CD14-positive monocyte (primary cell): ENCODE results near the gene LARP4B. TPM values are rescaled to one million over a fixed set of nuclear protein-coding genes. Genes with fewer than 3 reads are reported as not detected.

Experiments
- DNase-seq, 3 donors: peaks; one replicate each; pipeline ENCODE4 v3.0.0-alpha.2; 2011 to 2022
- H2AFZ ChIP-seq: 2 replicates; pipeline ENCODE4 v1.6.0; 2012; ENCODE audit warnings: mild to moderate bottlenecking, low read depth, low read length, inconsistent platforms; ENCODE audit not compliant: insufficient read depth, poor library complexity, severe bottlenecking
- H3K27ac ChIP-seq, 2 donors: 1 replicate in 1 of 2; 2 replicates in 1 of 2; pipeline ENCODE4 v1.5.1; 2012 to 2013; ENCODE audit warnings: low read length in 2 of 2, control low read depth in 1 of 2, inconsistent platforms in 1 of 2, low read depth in 1 of 2, mild to moderate bottlenecking in 1 of 2
- H3K27me3 ChIP-seq, 2 donors: one replicate each; pipeline versions ENCODE4 v1.6.0 to v1.6.1; 2011 to 2013; ENCODE audit warnings: low read length in 2 of 2; ENCODE audit not compliant: control insufficient read depth in 2 of 2, insufficient read depth in 2 of 2
- H3K36me3 ChIP-seq, 2 donors: replicated peaks in 1 of 2; 1 replicate in 1 of 2; 2 replicates in 1 of 2; pipeline versions ENCODE4 v1.5.1 to v1.6.1; 2012 to 2013; ENCODE audit warnings: low read length in 2 of 2, control low read depth in 1 of 2, inconsistent platforms in 1 of 2, mild to moderate bottlenecking in 1 of 2; ENCODE audit not compliant: insufficient read depth in 2 of 2, control insufficient read depth in 1 of 2
- H3K4me1 ChIP-seq, 2 donors: 1 replicate in 1 of 2; 2 replicates in 1 of 2; pipeline versions ENCODE4 v1.5.1 to v1.6.1; 2012 to 2013; ENCODE audit warnings: low read length in 2 of 2, control low read depth in 1 of 2, inconsistent platforms in 1 of 2, mild to moderate bottlenecking in 1 of 2, moderate library complexity in 1 of 2; ENCODE audit not compliant: insufficient read depth in 2 of 2, control insufficient read depth in 1 of 2
- H3K4me2 ChIP-seq: replicated peaks from 2 replicates; pipeline ENCODE3; 2012; ENCODE audit warnings: low read length, moderate library complexity, mild to moderate bottlenecking; ENCODE audit not compliant: poor library complexity, severe bottlenecking; ENCODE audit errors: extremely low read depth
- H3K4me3 ChIP-seq, 3 experiments: fragments of 200-600 bp in 1 of 3; sonication (generic) in 1 of 3; replicated peaks in 1 of 3; 1 replicate in 2 of 3; 2 replicates in 1 of 3; pipeline ENCODE4 v1.5.1; 2011 to 2013; ENCODE audit warnings: low read length in 3 of 3, mild to moderate bottlenecking in 3 of 3, control low read depth in 2 of 3, low read depth in 2 of 3, inconsistent platforms in 1 of 3, moderate library complexity in 1 of 3
- H3K79me2 ChIP-seq: 2 replicates; pipeline ENCODE4 v1.6.0; 2012; ENCODE audit warnings: mild to moderate bottlenecking, control low read depth, inconsistent platforms, low read length, moderate library complexity; ENCODE audit not compliant: insufficient read depth
- H3K9ac ChIP-seq: 2 replicates; pipeline ENCODE4 v1.6.0; 2017; ENCODE audit warnings: low read length, mild to moderate bottlenecking; ENCODE audit not compliant: insufficient read depth, poor library complexity, severe bottlenecking
- H3K9me3 ChIP-seq, 2 donors: replicated peaks in 1 of 2; 1 replicate in 1 of 2; 2 replicates in 1 of 2; pipeline versions ENCODE4 v1.5.1 to v1.6.1; 2012 to 2013; ENCODE audit warnings: low read length in 2 of 2, control low read depth in 1 of 2; ENCODE audit not compliant: control insufficient read depth in 1 of 2, insufficient read depth in 1 of 2
- H4K20me1 ChIP-seq: 2 replicates; pipeline ENCODE4 v1.6.0; 2012; ENCODE audit warnings: mild to moderate bottlenecking, low read length, control low read depth, moderate library complexity; ENCODE audit not compliant: insufficient read depth
- H3K27ac Mint-ChIP-seq, 7 donors: one replicate each; pipeline ENCODE4 v1.8.0; 2020; ENCODE audit warnings: mild to moderate bottlenecking in 7 of 7, mixed read lengths in 7 of 7, moderate library complexity in 6 of 7, inconsistent platforms in 2 of 7
- H3K27me3 Mint-ChIP-seq, 3 donors: one replicate each; pipeline ENCODE4 v1.8.0; 2021 to 2022; ENCODE audit warnings: low read depth in 3 of 3, mild to moderate bottlenecking in 3 of 3, mixed read lengths in 3 of 3, moderate library complexity in 3 of 3, inconsistent platforms in 1 of 3
- H3K36me3 Mint-ChIP-seq, 2 donors: one replicate each; pipeline ENCODE4 v1.8.0; 2020; ENCODE audit warnings: mixed read lengths in 2 of 2, inconsistent platforms in 1 of 2, mild to moderate bottlenecking in 1 of 2
- H3K4me1 Mint-ChIP-seq: one replicate; pipeline ENCODE4 v1.8.0; 2020; ENCODE audit warnings: mild to moderate bottlenecking, mixed read lengths
- H3K4me3 Mint-ChIP-seq, 2 donors: one replicate each; pipeline ENCODE4 v1.8.0; 2020; ENCODE audit warnings: mild to moderate bottlenecking in 2 of 2, mixed read lengths in 2 of 2, moderate library complexity in 1 of 2
- H3K9me3 Mint-ChIP-seq, 7 donors: one replicate each; pipeline ENCODE4 v1.8.0; 2020 to 2022; ENCODE audit warnings: mixed read lengths in 7 of 7, mild to moderate bottlenecking in 6 of 7, moderate library complexity in 6 of 7, inconsistent platforms in 2 of 7
- WGBS: methylation state at CpG from one replicate; pipeline ENCODE4 v1.1.5; 2013; ENCODE audit warnings: missing lambda C conversion rate; ENCODE audit not compliant: insufficient coverage; 5-methylcytosine and 5-hydroxymethylcytosine counted together
- intact Hi-C, 2 donors: fragments of 100-400 bp; cut with micrococcal nuclease; formaldehyde crosslinking; loops; one replicate each; pipeline versions ENCODE4 v1.15.0 to v1.15.1; 2023
- polyA plus RNA-seq, 3 donors: library from polyadenylated mRNA; depleted of rRNA in 1 of 3; unstranded in 2 of 3; stranded (reverse) in 1 of 3; fragments of 300-500 nt in 2 of 3; fragments of >200 nt in 1 of 3; fragmentation: Illumina TruSeq in 2 of 3; gene quantifications; 1 replicate in 2 of 3; 2 replicates in 1 of 3; pipeline ENCODE4 v1.2.3, GENCODE V29; 2012 to 2021
- TF ChIP-seq, protein P1 (sequence below): fragments of 200-600 bp; IDR thresholded peaks from one replicate; pipeline ENCODE4 v1.8.0; 2022; ENCODE audit warnings: antibody characterized with exemption, mild to moderate bottlenecking

Gene LARP4B
- polyA plus RNA-seq, 3 donors = 17.2 to 52.3 (median 33.0) TPM

DNA sequence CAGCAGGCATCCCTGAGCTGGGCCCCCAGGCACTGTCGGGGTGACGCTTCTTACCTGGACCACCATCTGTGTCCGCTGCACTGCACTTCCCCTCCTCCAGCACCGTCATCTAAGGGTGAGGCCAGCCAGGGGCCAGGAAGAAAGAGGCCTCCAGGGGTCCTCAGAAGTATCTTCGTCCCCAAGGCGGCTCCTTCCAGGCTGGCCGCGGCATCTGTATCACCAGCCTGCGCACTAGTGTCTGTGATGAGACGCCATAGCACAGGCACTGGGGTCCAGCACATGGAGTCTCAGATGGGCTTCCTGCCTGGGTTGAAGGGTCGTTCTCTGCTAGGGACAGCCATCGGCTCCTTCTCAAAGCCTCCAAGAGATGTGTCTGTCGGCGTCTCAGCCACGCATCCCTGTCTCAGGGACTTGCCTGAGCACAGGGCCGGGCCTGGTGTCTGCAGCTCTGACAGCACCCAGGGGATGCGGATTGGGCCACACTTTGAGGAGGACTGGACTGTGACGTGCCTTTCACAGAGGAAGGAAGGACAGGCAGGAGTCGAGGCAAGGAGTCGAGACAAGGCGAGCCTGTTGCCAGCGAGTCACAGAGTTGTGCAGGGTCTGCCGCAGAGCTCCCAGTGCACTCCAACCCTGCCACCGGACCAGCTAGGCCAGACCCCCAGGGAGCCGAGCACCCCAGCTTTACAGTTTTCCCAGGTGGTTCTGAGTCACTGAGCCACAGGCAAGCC is 140.5 kb downstream of the LARP4B start:
- H3K36me3 Mint-ChIP-seq = no peaks in the 10 kb centered on the region
- H3K79me2 ChIP-seq = no peaks in the 10 kb centered on the region
- intact Hi-C loops = no loop called here
- H2AFZ ChIP-seq = no peak overlapping the region
- peak overlapping the region in 1 of 7 donors; percentile 16 for H3K27ac Mint-ChIP-seq
- H3K4me1 ChIP-seq = peaks cover 0 to 2% of the 10 kb centered on the region in 2 donors
- peaks cover 0 to 6% of the 10 kb centered on the region in 2 donors for H3K9me3 ChIP-seq
- H3K4me3 Mint-ChIP-seq = no peak overlapping the region
- H4K20me1 ChIP-seq = no peaks in the 10 kb centered on the region
- no peak overlapping the region for H3K4me2 ChIP-seq
- peaks cover 0 to 11% of the 10 kb centered on the region in 2 donors for H3K27me3 ChIP-seq
- no peak for DNase-seq
- no peak overlapping the region for H3K9ac ChIP-seq
- no peak overlapping the region for H3K4me3 ChIP-seq
- H3K4me1 Mint-ChIP-seq = no peaks in the 10 kb centered on the region
- peaks cover 20 to 41% (median 23%) of the 10 kb centered on the region in 3 donors for H3K27me3 Mint-ChIP-seq
- H3K36me3 ChIP-seq = no peaks in the 10 kb centered on the region
- H3K9me3 Mint-ChIP-seq = peaks cover 0 to 15% (median 7%) of the 10 kb centered on the region in 7 donors
- no peak overlapping the region for H3K27ac ChIP-seq
- TF ChIP-seq, protein P1, sequence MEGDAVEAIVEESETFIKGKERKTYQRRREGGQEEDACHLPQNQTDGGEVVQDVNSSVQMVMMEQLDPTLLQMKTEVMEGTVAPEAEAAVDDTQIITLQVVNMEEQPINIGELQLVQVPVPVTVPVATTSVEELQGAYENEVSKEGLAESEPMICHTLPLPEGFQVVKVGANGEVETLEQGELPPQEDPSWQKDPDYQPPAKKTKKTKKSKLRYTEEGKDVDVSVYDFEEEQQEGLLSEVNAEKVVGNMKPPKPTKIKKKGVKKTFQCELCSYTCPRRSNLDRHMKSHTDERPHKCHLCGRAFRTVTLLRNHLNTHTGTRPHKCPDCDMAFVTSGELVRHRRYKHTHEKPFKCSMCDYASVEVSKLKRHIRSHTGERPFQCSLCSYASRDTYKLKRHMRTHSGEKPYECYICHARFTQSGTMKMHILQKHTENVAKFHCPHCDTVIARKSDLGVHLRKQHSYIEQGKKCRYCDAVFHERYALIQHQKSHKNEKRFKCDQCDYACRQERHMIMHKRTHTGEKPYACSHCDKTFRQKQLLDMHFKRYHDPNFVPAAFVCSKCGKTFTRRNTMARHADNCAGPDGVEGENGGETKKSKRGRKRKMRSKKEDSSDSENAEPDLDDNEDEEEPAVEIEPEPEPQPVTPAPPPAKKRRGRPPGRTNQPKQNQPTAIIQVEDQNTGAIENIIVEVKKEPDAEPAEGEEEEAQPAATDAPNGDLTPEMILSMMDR = no peak
- WGBS = 91% methylated on average over 25 of the region's 25 CpGs

DNA sequence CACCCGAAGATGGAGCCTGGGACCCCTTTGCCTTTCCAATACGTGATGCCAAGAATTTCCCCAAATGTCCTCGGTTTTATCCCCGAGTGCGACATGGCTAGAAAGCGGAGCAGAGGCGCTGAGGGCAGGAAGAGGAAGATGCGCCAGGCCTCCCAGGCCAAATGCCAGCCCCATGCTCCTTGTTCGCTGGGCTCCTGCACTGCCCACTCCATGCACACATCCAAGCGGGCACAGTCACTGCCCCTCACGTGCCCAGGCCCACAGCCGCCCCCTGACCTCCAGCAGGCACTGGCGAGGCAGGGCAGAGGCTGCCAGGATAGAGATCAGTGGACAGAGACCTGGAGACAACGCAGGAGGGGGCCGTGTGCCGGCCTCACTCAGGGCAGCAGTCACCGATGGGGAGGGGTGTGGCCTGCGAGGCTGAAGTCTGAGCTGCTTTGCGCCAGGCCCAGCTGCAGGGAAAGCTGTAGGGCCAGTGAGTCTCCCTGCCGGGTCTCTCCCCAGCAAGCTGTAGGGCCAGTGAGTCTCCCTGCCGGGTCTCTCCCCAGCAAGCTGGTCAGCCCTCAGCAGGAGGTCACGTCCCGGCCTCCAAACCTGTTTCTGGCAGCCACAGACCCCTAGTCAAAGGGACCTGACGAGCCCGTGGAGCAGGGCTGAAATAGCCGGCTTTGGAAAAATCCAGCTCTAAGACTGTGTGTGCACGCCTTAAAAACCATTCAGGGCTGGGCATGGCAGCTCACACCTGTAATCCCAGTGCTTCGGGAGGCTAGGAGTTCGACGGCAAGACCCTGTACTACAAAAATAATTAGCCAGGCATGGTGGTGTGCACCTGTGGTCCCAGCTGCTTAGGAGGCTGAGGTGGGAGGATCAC is 141.4 kb downstream of the LARP4B start:
- no peak overlapping the region for H3K27ac ChIP-seq
- H3K27me3 ChIP-seq = peaks cover 0 to 19% of the 10 kb centered on the region in 2 donors
- H3K79me2 ChIP-seq = no peaks in the 10 kb centered on the region
- 84% methylated on average over 27 of the region's 30 CpGs for whole genome bisulfite sequencing
- H3K4me1 ChIP-seq = peaks cover 0 to 2% of the 10 kb centered on the region in 2 donors
- no peaks in the 10 kb centered on the region for H4K20me1 ChIP-seq
- intact Hi-C loops = no loop called here
- peak overlapping the region in 1 of 7 donors; percentile 50 for H3K27ac Mint-ChIP-seq
- H3K9me3 Mint-ChIP-seq = peaks cover 0 to 8% (median 3%) of the 10 kb centered on the region in 7 donors
- peaks cover 0 to 4% of the 10 kb centered on the region in 2 donors for H3K9me3 ChIP-seq
- peaks cover 24 to 50% (median 27%) of the 10 kb centered on the region in 3 donors for H3K27me3 Mint-ChIP-seq
- no peaks in the 10 kb centered on the region for H3K36me3 ChIP-seq
- no peak for DNase-seq
- no peak overlapping the region for H3K4me3 ChIP-seq
- H3K9ac ChIP-seq = no peak overlapping the region
- no peak overlapping the region for H2AFZ ChIP-seq
- H3K4me3 Mint-ChIP-seq = peak overlapping the region in 1 of 2 donors; percentile 88
- no peaks in the 10 kb centered on the region for H3K4me1 Mint-ChIP-seq
- no peaks in the 10 kb centered on the region for H3K36me3 Mint-ChIP-seq
- H3K4me2 ChIP-seq = no peak overlapping the region
- TF ChIP-seq, protein P1 = no peak
